Lower leg skin (tissue), 4 donors: ENCODE results near the gene PROSER2. TPM values are rescaled to one million over a fixed set of nuclear protein-coding genes. Genes with fewer than 3 reads are reported as not detected.

Experiments used
- DNase-seq, 2 donors: peaks; one replicate each; pipeline ENCODE4 v3.0.0-alpha.2; 2019; ENCODE audit warnings: low spot score in 2 of 2
- H3K4me3 ChIP-seq: fragments of 200-600 bp; sonication (generic); 2 replicates; pipeline ENCODE4 v1.5.1; 2017; ENCODE audit warnings: mild to moderate bottlenecking, low read depth; ENCODE audit not compliant: poor library complexity, severe bottlenecking
- CTCF ChIP-seq, 3 donors: fragments of 450-650 bp; IDR thresholded peaks; one replicate each; pipeline ENCODE4 v1.5.1; 2016; ENCODE audit warnings: antibody characterized with exemption in 3 of 3, mild to moderate bottlenecking in 3 of 3, moderate library complexity in 2 of 3
- POLR2A ChIP-seq, 2 donors: fragments of 450-650 bp; IDR thresholded peaks; one replicate each; pipeline ENCODE4 v1.6.1; 2016 to 2017; ENCODE audit warnings: antibody characterized with exemption in 2 of 2, mild to moderate bottlenecking in 1 of 2, moderate library complexity in 1 of 2
- WGBS, 2 donors: methylation state at CpG; one replicate each; pipeline ENCODE4 v1.1.5; 2018; 5-methylcytosine and 5-hydroxymethylcytosine counted together
- intact Hi-C: fragments of 100-400 bp; cut with DNase I; formaldehyde crosslinking; loops from one replicate; pipeline ENCODE4 v1.15.0; 2023; ENCODE audit warnings: low total_unique reads
- total RNA-seq, 4 donors: library from RNA; depleted of rRNA; stranded (reverse); fragments of >200 nt; gene quantifications; one replicate each; pipeline ENCODE4 v1.1.0, GENCODE V29; 2016

The PROSER2 gene
- total RNA-seq, 4 donors from 2014 or later = 5.6 to 14.7 (median 9.1) TPM

GRCh38 chr10:11797847-11798633 lies 25.1 kb upstream of the PROSER2 start:
- intact Hi-C loops = no loop called here
- WGBS, 2 donors = 91 to 92% methylated on average over 12 of the region's 12 CpGs
- TF ChIP-seq CTCF (IDR thresholded peaks at IDR 0.05) (no peak), POLR2A (IDR thresholded peaks at IDR 0.05) (no peak)
- H3K4me3 ChIP-seq = no peak overlapping the region
- no peak for DNase-seq

- no peak for TF ChIP-seq POLR2A (IDR thresholded peaks at IDR 0.05)
- no peak for TF ChIP-seq CTCF (IDR thresholded peaks at IDR 0.05)
- intact Hi-C loops = no loop called here
- no peak for DNase-seq
- 60 to 68% methylated on average over 17 to 18 of the region's 18 CpGs for WGBS, 2 donors
- H3K4me3 ChIP-seq = no peak overlapping the region
These were observed 24.1 kb upstream of the PROSER2 start for GRCh38 chr10:11798845-11799735.

GRCh38 chr10:11799736-11800080 lies 23.4 kb upstream of the PROSER2 start:
- no peak overlapping the region for H3K4me3 ChIP-seq
- DNase-seq = no peak
- intact Hi-C loops = no loop called here
- TF ChIP-seq POLR2A (IDR thresholded peaks at IDR 0.05) = no peak
- 88 to 89% methylated on average over 9 of the region's 9 CpGs for WGBS, 2 donors

GRCh38 chr10:11804336-11804735 lies 18.8 kb upstream of the PROSER2 start:
- TF ChIP-seq POLR2A (IDR thresholded peaks at IDR 0.05) (no peak), CTCF (IDR thresholded peaks at IDR 0.05) (no peak)
- intact Hi-C loops = no loop called here
- 85 to 86% methylated on average over 14 to 16 of the region's 16 CpGs for WGBS, 2 donors
- no peak overlapping the region for H3K4me3 ChIP-seq
- no peak for DNase-seq

GRCh38 chr10:11805792-11806191 lies 17.4 kb upstream of the PROSER2 start:
- intact Hi-C loops = no loop called here
- TF ChIP-seq CTCF (IDR thresholded peaks at IDR 0.05) (no peak), POLR2A (IDR thresholded peaks at IDR 0.05) (no peak)
- H3K4me3 ChIP-seq = no peak overlapping the region
- WGBS, 2 donors = 82 to 84% methylated on average over 4 of the region's 4 CpGs
- DNase-seq = no peak

- DNase-seq = no peak
- no peak overlapping the region for H3K4me3 ChIP-seq
- intact Hi-C loops = no loop called here
- TF ChIP-seq POLR2A (IDR thresholded peaks at IDR 0.05) (no peak), CTCF (IDR thresholded peaks at IDR 0.05) (no peak)
- 87% methylated on average over 6 of the region's 6 CpGs for WGBS, 2 donors
These were observed 16.4 kb upstream of the PROSER2 start for GRCh38 chr10:11806706-11807105.
